ENCODE measurements around the gene HSF5.

HSF5 gene

GRCh38 chr17:58396173-58396572 lies 92.0 kb downstream of the HSF5 start:
- DNase-seq (ENCODE audit: low spot score) (no peak), ATAC-seq (ENCODE audit: low read depth) (no peak)
- no peak for TF ChIP-seq CTCF (IDR thresholded peaks at IDR 0.05; ENCODE audit: poor library complexity, severe bottlenecking)
- Histone ChIP-seq H3K27me3 (ENCODE audit: insufficient read depth, poor library complexity, severe bottlenecking) (no peaks in the 10 kb centered on the region), H3K4me1 (ENCODE audit: insufficient read depth, poor library complexity, severe bottlenecking) (peaks cover 48% of the 10 kb centered on the region), H3K4me3 (ENCODE audit: severe bottlenecking) (no peak overlapping the region), H3K36me3 (ENCODE audit: low read depth) (0 out of 2 replicates have a peak, but pooled peaks cover 3% of the 10 kb centered on the region), H3K27ac (ENCODE audit: poor library complexity, severe bottlenecking) (no peak overlapping the region), H3K9me3 (ENCODE audit: severe bottlenecking) (no peaks in the 10 kb centered on the region)

GRCh38 chr17:58394534-58395223 lies 93.5 kb downstream of the HSF5 start:
- ATAC-seq (ENCODE audit: low read depth) (peak; percentile 76), DNase-seq (ENCODE audit: low spot score) (no peak)
- Histone ChIP-seq H3K36me3 (ENCODE audit: low read depth) (peaks cover 3% of the 10 kb centered on the region; the same call in 1 of the 2 replicates), H3K4me1 (ENCODE audit: insufficient read depth, poor library complexity, severe bottlenecking) (peaks cover 39% of the 10 kb centered on the region), H3K4me3 (ENCODE audit: severe bottlenecking) (no peak overlapping the region), H3K27me3 (ENCODE audit: insufficient read depth, poor library complexity, severe bottlenecking) (no peaks in the 10 kb centered on the region), H3K9me3 (ENCODE audit: severe bottlenecking) (no peaks in the 10 kb centered on the region), H3K27ac (ENCODE audit: poor library complexity, severe bottlenecking) (peak overlapping the region; percentile 9)
- TF ChIP-seq CTCF (IDR thresholded peaks at IDR 0.05; ENCODE audit: poor library complexity, severe bottlenecking) = no peak

GRCh38 chr17:58391302-58391984 lies 96.8 kb downstream of the HSF5 start:
- H3K4me3 ChIP-seq (ENCODE audit: severe bottlenecking) = no peak overlapping the region
- H3K4me1 ChIP-seq (ENCODE audit: insufficient read depth, poor library complexity, severe bottlenecking) = peaks cover 52% of the 10 kb centered on the region
- no peak overlapping the region for H3K27ac ChIP-seq (ENCODE audit: poor library complexity, severe bottlenecking)
- H3K36me3 ChIP-seq (ENCODE audit: low read depth) = no peaks in the 10 kb centered on the region; the same call in 1 of the 2 replicates
- ATAC-seq (ENCODE audit: low read depth) (peak; percentile 82), DNase-seq (ENCODE audit: low spot score) (peak; percentile 95)
- no peaks in the 10 kb centered on the region for H3K9me3 ChIP-seq (ENCODE audit: severe bottlenecking)
- H3K27me3 ChIP-seq (ENCODE audit: insufficient read depth, poor library complexity, severe bottlenecking) = no peaks in the 10 kb centered on the region
- no peak for TF ChIP-seq CTCF (IDR thresholded peaks at IDR 0.05; ENCODE audit: poor library complexity, severe bottlenecking)

- Histone ChIP-seq H3K4me1 (ENCODE audit: insufficient read depth, poor library complexity, severe bottlenecking) (peaks cover 52% of the 10 kb centered on the region), H3K27ac (ENCODE audit: poor library complexity, severe bottlenecking) (no peak overlapping the region), H3K9me3 (ENCODE audit: severe bottlenecking) (no peaks in the 10 kb centered on the region), H3K4me3 (ENCODE audit: severe bottlenecking) (no peak overlapping the region), H3K36me3 (ENCODE audit: low read depth) (no peaks in the 10 kb centered on the region; the same call in 1 of the 2 replicates), H3K27me3 (ENCODE audit: insufficient read depth, poor library complexity, severe bottlenecking) (no peaks in the 10 kb centered on the region)
- no peak for TF ChIP-seq CTCF (IDR thresholded peaks at IDR 0.05; ENCODE audit: poor library complexity, severe bottlenecking)
- no peak for DNase-seq (ENCODE audit: low spot score)
- no peak for ATAC-seq (ENCODE audit: low read depth)
These were observed 97.3 kb downstream of the HSF5 start for GRCh38 chr17:58390884-58391283.

Measured in RWPE2 (cell line).